Neutrophil (primary cell): ENCODE data around the gene FLOT1.

Source experiments
- H3K27ac ChIP-seq: fragments of 200-600 bp; sonication (generic); 2 replicates; pipeline ENCODE4 v1.5.1; 2016; ENCODE audit warnings: mild to moderate bottlenecking, moderate library complexity
- H3K27me3 ChIP-seq: fragments of 200-600 bp; sonication (generic); 2 replicates; pipeline ENCODE4 v1.6.0; 2016; ENCODE audit warnings: mild to moderate bottlenecking
- H3K36me3 ChIP-seq: fragments of 200-600 bp; sonication (generic); 2 replicates; pipeline ENCODE4 v1.5.1; 2017
- H3K4me1 ChIP-seq, 2 experiments: fragments of 200-600 bp in 1 of 2; sonication (generic) in 1 of 2; 1 replicate in 1 of 2; 2 replicates in 1 of 2; pipeline versions ENCODE4 v1.5.1 to v1.6.1; 2013 to 2016; ENCODE audit warnings: low read depth in 1 of 2, low read length in 1 of 2, mild to moderate bottlenecking in 1 of 2, moderate library complexity in 1 of 2; ENCODE audit not compliant: control insufficient read depth in 1 of 2, insufficient read depth in 1 of 2
- H3K4me3 ChIP-seq, 2 experiments: fragments of 200-600 bp in 1 of 2; sonication (generic) in 1 of 2; 1 replicate in 1 of 2; 2 replicates in 1 of 2; pipeline ENCODE4 v1.5.1; 2013 to 2016; ENCODE audit warnings: low read depth in 1 of 2, low read length in 1 of 2, mild to moderate bottlenecking in 1 of 2, moderate library complexity in 1 of 2
- H3K9me3 ChIP-seq: fragments of 200-600 bp; sonication (generic); 2 replicates; pipeline ENCODE4 v1.5.1; 2016
- TF ChIP-seq, protein P1 (sequence below): fragments of 200-600 bp; sonication (generic); IDR thresholded peaks from 2 replicates; pipeline ENCODE4 v1.5.1; 2016; ENCODE audit warnings: antibody characterized with exemption

FLOT1 gene

DNA sequence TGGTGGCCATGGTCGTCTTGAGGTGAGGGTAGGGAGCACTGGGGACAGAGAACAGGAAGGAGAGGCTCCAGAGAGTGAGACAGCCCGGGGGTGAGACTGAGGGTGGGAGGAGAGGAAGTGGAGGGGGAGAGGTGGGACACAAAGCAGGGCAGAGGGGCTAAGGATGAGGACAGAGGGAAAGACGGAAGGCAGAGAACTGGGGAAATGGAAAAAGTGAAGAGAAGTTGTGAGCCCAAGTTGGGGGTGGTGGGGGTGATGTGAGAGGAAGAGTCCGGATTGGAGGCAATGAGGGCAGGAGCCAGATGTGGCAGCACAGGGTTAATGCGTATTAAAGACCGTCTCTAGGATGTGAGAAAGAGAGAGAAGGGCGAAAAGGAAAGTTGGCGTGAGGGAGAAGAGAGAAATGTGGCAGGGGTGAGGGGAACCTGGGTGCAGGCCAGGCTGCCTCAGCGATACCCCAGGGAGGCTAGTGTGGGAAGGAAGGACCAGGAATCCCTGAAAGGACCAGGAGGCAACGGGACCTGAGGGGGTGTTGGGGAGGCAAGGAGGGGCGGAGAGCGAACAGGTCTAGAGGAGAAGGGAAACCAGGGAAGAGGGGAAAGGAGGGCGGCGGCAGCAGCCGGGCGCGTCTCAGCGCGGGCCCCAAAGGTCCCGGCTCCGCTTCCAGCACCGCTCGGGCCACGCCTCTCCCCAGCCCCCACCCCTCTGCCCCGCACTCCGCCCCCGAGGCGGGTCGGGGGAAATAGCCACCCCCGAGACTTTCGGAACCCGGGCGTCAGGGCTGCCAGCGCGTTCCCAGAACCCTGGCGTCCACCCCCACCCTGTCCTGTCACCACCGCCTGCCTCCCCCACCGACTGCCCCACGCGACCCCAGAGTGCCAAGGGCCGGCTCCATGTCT, 56.2 kb downstream of the FLOT1 start, which contains the start of gene PPP1R18:
Gene PPP1R18, minus strand, starts transcription at position 637 of the 899 bp plus-strand sequence. Its CDS starts 627 bp downstream, at position 10.
- Histone ChIP-seq H3K27ac (peak within 1 kb of the TSS; percentile 95), H3K4me1 (peaks cover 53 to 76% of the 10 kb centered on the region in 2 experiments), H3K36me3 (peaks cover 11% of the 10 kb centered on the region), H3K4me3 (peak within 1 kb of the TSS; percentile 95 to 100), H3K9me3 (no peaks in the 10 kb centered on the region), H3K27me3 (no peaks in the 10 kb centered on the region)
- TF ChIP-seq, protein P1, sequence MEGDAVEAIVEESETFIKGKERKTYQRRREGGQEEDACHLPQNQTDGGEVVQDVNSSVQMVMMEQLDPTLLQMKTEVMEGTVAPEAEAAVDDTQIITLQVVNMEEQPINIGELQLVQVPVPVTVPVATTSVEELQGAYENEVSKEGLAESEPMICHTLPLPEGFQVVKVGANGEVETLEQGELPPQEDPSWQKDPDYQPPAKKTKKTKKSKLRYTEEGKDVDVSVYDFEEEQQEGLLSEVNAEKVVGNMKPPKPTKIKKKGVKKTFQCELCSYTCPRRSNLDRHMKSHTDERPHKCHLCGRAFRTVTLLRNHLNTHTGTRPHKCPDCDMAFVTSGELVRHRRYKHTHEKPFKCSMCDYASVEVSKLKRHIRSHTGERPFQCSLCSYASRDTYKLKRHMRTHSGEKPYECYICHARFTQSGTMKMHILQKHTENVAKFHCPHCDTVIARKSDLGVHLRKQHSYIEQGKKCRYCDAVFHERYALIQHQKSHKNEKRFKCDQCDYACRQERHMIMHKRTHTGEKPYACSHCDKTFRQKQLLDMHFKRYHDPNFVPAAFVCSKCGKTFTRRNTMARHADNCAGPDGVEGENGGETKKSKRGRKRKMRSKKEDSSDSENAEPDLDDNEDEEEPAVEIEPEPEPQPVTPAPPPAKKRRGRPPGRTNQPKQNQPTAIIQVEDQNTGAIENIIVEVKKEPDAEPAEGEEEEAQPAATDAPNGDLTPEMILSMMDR, result no peak

DNA sequence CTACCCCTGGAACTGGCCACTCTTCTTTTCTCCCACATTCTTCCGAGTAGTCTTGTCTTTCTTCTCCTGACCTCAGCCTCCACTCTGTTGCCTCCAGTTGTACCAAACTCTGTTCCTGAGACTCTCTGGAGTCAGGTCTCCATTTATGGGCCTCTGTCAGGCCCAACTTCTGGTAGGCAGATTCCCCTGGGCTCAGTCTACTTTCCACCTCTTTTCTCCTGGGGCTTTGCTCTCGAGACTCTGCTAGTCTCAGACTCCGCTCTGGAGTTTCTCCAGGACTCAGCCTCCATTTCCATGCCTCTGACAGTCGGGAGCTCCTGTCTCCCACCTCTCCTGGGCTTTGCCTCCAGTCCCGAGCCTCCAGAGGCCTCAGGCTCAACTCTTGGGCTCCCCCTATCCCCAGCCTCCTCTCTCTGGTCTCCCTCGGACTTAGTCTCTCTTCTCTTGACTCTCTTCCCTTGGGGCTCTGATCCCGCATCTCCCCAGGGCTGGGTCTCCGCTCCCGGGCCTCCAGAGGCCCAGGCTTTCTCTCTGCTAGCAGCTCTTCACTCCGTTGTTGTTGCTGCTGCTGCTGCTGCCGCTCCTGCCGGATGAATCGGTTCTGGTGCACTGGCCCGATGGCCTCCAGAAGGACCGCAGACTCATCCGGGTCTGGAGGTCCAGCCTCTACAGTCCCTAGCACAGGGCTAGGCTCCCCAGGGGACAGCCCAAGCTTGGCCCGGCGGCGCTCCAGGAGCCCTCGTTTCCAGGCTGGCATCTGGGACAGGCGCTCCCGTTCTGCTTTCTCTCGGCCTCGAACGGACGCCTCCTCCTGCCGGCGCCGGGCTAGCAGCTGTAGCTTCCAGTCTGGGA, 57.1 kb downstream of the FLOT1 start:
- Histone ChIP-seq H3K9me3 (no peaks in the 10 kb centered on the region), H3K36me3 (peaks cover 19% of the 10 kb centered on the region), H3K27ac (peak overlapping the region; percentile 95), H3K4me3 (peak overlapping the region; percentile 95 to 100), H3K27me3 (no peaks in the 10 kb centered on the region), H3K4me1 (peaks cover 53 to 76% of the 10 kb centered on the region in 2 experiments)
- TF ChIP-seq, protein P1, result no peak

DNA sequence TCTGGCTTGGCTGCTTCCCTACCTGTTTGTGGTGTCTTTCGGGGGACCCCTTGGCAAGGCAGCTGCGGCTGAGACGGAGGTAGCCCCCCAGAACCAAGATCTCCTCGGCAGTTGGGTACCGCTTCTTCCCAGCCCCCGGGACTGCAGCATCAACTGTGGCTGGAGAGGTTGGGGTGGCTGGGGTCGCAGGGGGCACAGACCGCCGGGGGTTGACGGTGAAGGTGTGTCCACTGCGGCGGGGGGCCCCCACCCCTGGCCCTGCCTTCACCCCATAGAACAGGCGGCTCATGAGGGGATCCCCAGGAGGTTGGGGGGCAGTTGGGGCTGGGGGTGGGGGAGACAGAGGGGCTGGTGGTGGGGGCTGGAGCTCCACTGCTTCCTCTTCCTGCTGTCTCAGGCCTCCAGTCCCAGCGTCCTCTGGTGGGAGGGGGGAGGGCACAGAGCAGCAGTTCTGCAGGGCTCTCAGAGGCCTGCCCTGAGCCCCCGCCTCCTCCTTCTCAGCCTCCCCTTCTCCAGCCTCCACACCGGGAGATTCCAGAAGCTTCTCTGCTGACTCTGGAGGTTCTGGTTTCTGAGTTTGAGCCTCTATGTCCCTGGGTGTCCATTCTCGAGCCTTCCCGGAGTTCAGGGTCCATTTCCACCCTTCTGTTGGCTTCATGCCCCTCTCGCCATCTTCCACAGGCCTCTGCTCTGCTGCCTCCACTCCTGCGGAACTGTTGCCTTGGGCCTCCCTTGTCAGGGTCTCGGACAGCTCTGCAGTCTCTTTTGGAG, 57.9 kb downstream of the FLOT1 start:
- Histone ChIP-seq H3K4me3 (peak overlapping the region; percentile 95 to 100), H3K4me1 (peaks cover 53 to 76% of the 10 kb centered on the region in 2 experiments), H3K27ac (peak overlapping the region; percentile 95), H3K9me3 (no peaks in the 10 kb centered on the region), H3K27me3 (no peaks in the 10 kb centered on the region), H3K36me3 (peaks cover 27% of the 10 kb centered on the region)
- TF ChIP-seq, protein P1, result peak; percentile 14

DNA sequence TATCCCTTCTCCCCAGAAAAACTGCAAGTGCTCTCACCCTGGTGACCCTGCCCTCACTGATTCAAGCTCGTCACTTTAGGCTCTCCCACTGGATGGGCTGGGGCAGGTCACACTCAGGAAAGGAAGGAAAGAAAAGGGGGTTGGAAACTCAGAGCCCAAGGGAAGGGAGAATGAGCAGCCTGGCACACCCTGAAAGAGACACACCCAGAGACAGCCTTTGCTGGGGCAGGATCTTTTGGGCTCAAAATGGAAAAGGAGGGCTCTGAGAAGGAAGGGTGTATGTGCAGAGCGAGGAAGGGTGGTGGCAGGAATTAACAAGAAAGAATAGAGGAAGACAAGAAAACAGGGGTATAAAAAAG, 58.5 kb downstream of the FLOT1 start:
- H3K4me3 ChIP-seq, result peak overlapping the region; percentile 95 to 100
- TF ChIP-seq, protein P1, result no peak
- no peaks in the 10 kb centered on the region for H3K9me3 ChIP-seq
- H3K4me1 ChIP-seq, result peaks cover 53 to 76% of the 10 kb centered on the region in 2 experiments
- H3K36me3 ChIP-seq, result peaks cover 33% of the 10 kb centered on the region
- no peaks in the 10 kb centered on the region for H3K27me3 ChIP-seq
- H3K27ac ChIP-seq, result peak overlapping the region; percentile 95
